HG03095 (cell line): ENCODE results near the gene CDKAL1.
A peak's percentile ranks its signal among the peaks of the same experiment; 100 is the strongest.

Experiments used
- ATAC-seq: cut with Tn5 transposase; IDR thresholded peaks from one replicate; pipeline ENCODE4 v1.9.1; 2021; ENCODE audit warnings: moderate library complexity; ENCODE audit not compliant: unreplicated experiment

CDKAL1 gene

GRCh38 chr6:20946022-20946421 is 411.8 kb downstream of the CDKAL1 start:
- ATAC-seq: peak; percentile 83

- no peak for ATAC-seq
Observed at GRCh38 chr6:20946890-20947289, 412.6 kb downstream of the CDKAL1 start.

- ATAC-seq: no peak
Observed at GRCh38 chr6:20947977-20948376, 413.7 kb downstream of the CDKAL1 start.

GRCh38 chr6:20948556-20948955 is 414.3 kb downstream of the CDKAL1 start:
- ATAC-seq: no peak

- no peak for ATAC-seq
Observed at GRCh38 chr6:20949138-20949537, 414.9 kb downstream of the CDKAL1 start.

GRCh38 chr6:20952699-20953474 is 418.6 kb downstream of the CDKAL1 start:
- no peak for ATAC-seq

GRCh38 chr6:20954315-20954714 is 420.1 kb downstream of the CDKAL1 start:
- ATAC-seq: no peak

- ATAC-seq: no peak
Observed at GRCh38 chr6:20955131-20955530, 420.9 kb downstream of the CDKAL1 start.

- ATAC-seq: no peak
Observed at GRCh38 chr6:20955751-20956150, 421.5 kb downstream of the CDKAL1 start.

GRCh38 chr6:20960067-20960466 is 425.8 kb downstream of the CDKAL1 start:
- no peak for ATAC-seq

- no peak for ATAC-seq
Observed at GRCh38 chr6:20965276-20965675, 431.0 kb downstream of the CDKAL1 start.

GRCh38 chr6:20965915-20966314 is 431.7 kb downstream of the CDKAL1 start:
- ATAC-seq: no peak

- ATAC-seq: no peak
Observed at GRCh38 chr6:20969551-20969950, 435.3 kb downstream of the CDKAL1 start.

- no peak for ATAC-seq
Observed at GRCh38 chr6:20976391-20976918, 442.2 kb downstream of the CDKAL1 start.

- ATAC-seq: peak; percentile 75
Observed at GRCh38 chr6:20978151-20978614, 443.9 kb downstream of the CDKAL1 start.

- ATAC-seq: no peak
Observed at GRCh38 chr6:20979076-20979475, 444.8 kb downstream of the CDKAL1 start.

- no peak for ATAC-seq
Observed at GRCh38 chr6:20983961-20984360, 449.7 kb downstream of the CDKAL1 start.

- ATAC-seq: no peak
Observed at GRCh38 chr6:20985821-20986220, 451.6 kb downstream of the CDKAL1 start.

- ATAC-seq: no peak
Observed at GRCh38 chr6:20991910-20992309, 457.7 kb downstream of the CDKAL1 start.

GRCh38 chr6:20996099-20996498 is 461.8 kb downstream of the CDKAL1 start:
- ATAC-seq: no peak

- ATAC-seq: no peak
Observed at GRCh38 chr6:20997143-20997769, 463.0 kb downstream of the CDKAL1 start.

GRCh38 chr6:20997770-20998147 is 463.5 kb downstream of the CDKAL1 start:
- no peak for ATAC-seq
